H1 (cell line): Measurements from ENCODE around the gene DAAM1.

ENCODE experiments used
- CTCF ChIP-seq, 3 experiments: IDR thresholded peaks; 1 replicate in 2 of 3; 2 replicates in 1 of 3; pipeline versions ENCODE4 v1.5.1 to v1.6.1; 2011; ENCODE audit warnings: low read length in 3 of 3, mild to moderate bottlenecking in 3 of 3, inconsistent platforms in 2 of 3, low read depth in 1 of 3, moderate library complexity in 1 of 3; ENCODE audit not compliant: insufficient read depth in 1 of 3; ENCODE audit errors: control extremely low read depth in 1 of 3
- E2F6 ChIP-seq: IDR thresholded peaks from 2 replicates; pipeline ENCODE4 v1.6.1; 2012; ENCODE audit warnings: inconsistent platforms
- JUND ChIP-seq: IDR thresholded peaks from 2 replicates; pipeline ENCODE4 v1.6.1; 2011; ENCODE audit warnings: mild to moderate bottlenecking, improper control_type of control experiment, low read length
- TAF7 ChIP-seq: optimal IDR thresholded peaks from 2 replicates; pipeline ENCODE3; 2011; ENCODE audit warnings: low read depth, mild to moderate bottlenecking, inconsistent platforms, low read length, moderate library complexity, borderline replicate concordance

- TF ChIP-seq CTCF (IDR thresholded peaks at IDR 0.05; ENCODE audit: control extremely low read depth in 1 of 3, insufficient read depth in 1 of 3, low read depth in 1 of 3, low read length in 3 of 3) (no peak), JUND (no peak), E2F6 (no peak), TAF7 (no peak)
Observed at GRCh38 chr14:59160506-59160905, 28.0 kb upstream of the DAAM1 start.
